HG02938 (cell line): ENCODE data around the gene NAV2.
A peak's percentile ranks its signal among the peaks of the same experiment; 100 is the strongest.

Experiments
- ATAC-seq: cut with Tn5 transposase; IDR thresholded peaks from one replicate; pipeline ENCODE4 v1.9.1; 2021; ENCODE audit warnings: mild to moderate bottlenecking, moderate library complexity; ENCODE audit not compliant: unreplicated experiment

The NAV2 gene

GRCh38 chr11:19774817-19775580 lies 62.4 kb downstream of the NAV2 start:
- ATAC-seq, result no peak

- no peak for ATAC-seq
Measured at GRCh38 chr11:19775622-19776021, 63.0 kb downstream of the NAV2 start.

GRCh38 chr11:19777039-19777376 lies 64.4 kb downstream of the NAV2 start:
- ATAC-seq, result peak; percentile 23

- peak; percentile 73 for ATAC-seq
Measured at GRCh38 chr11:19777377-19778102, 64.9 kb downstream of the NAV2 start.

- no peak for ATAC-seq
Measured at GRCh38 chr11:19779740-19780139, 67.1 kb downstream of the NAV2 start.

- no peak for ATAC-seq
Measured at GRCh38 chr11:19781351-19781750, 68.7 kb downstream of the NAV2 start.

- ATAC-seq, result no peak
Measured at GRCh38 chr11:19785265-19785664, 72.6 kb downstream of the NAV2 start.

- no peak for ATAC-seq
Measured at GRCh38 chr11:19786644-19787043, 74.0 kb downstream of the NAV2 start.

- ATAC-seq, result no peak
Measured at GRCh38 chr11:19788435-19788834, 75.8 kb downstream of the NAV2 start.

GRCh38 chr11:19789245-19789644 lies 76.6 kb downstream of the NAV2 start:
- ATAC-seq, result no peak

GRCh38 chr11:19789835-19790710 lies 77.4 kb downstream of the NAV2 start:
- ATAC-seq, result no peak

GRCh38 chr11:19790831-19791552 lies 78.4 kb downstream of the NAV2 start:
- no peak for ATAC-seq

- no peak for ATAC-seq
Measured at GRCh38 chr11:19792510-19792909, 79.9 kb downstream of the NAV2 start.

GRCh38 chr11:19793326-19793725 lies 80.7 kb downstream of the NAV2 start:
- no peak for ATAC-seq

- no peak for ATAC-seq
Measured at GRCh38 chr11:19794161-19794560, 81.5 kb downstream of the NAV2 start.

- ATAC-seq, result no peak
Measured at GRCh38 chr11:19795082-19795481, 82.4 kb downstream of the NAV2 start.

- ATAC-seq, result no peak
Measured at GRCh38 chr11:19800162-19800561, 87.5 kb downstream of the NAV2 start.

- ATAC-seq, result no peak
Measured at GRCh38 chr11:19800714-19801519, 88.3 kb downstream of the NAV2 start.

GRCh38 chr11:19802773-19803293 lies 90.2 kb downstream of the NAV2 start:
- ATAC-seq, result no peak

- ATAC-seq, result no peak
Measured at GRCh38 chr11:19803506-19803998, 90.9 kb downstream of the NAV2 start.
